OCI-LY1 (cell line): ENCODE data around the gene ACER3.

ENCODE experiments used
- H2AFZ ChIP-seq: fragments of 200-600 bp; sonication (generic), shearing (Covaris generic); 2 replicates; pipeline ENCODE4 v1.6.0; 2014; ENCODE audit warnings: antibody characterized with exemption, mild to moderate bottlenecking, low read length
- H3F3A ChIP-seq: fragments of 200-600 bp; sonication (generic), shearing (Covaris generic); 2 replicates; pipeline ENCODE4 v1.6.0; 2014; ENCODE audit warnings: mild to moderate bottlenecking, antibody characterized with exemption, low read length, moderate library complexity; ENCODE audit not compliant: insufficient read depth
- H3K27ac ChIP-seq: fragments of 200-600 bp; sonication (generic); 2 replicates; pipeline ENCODE4 v1.5.1; 2014; ENCODE audit warnings: low read length, mixed run types, mild to moderate bottlenecking, low read depth; ENCODE audit not compliant: poor library complexity, severe bottlenecking
- H3K27me3 ChIP-seq: fragments of 200-600 bp; sonication (generic); 2 replicates; pipeline ENCODE4 v1.6.0; 2014; ENCODE audit warnings: antibody characterized with exemption, mild to moderate bottlenecking, low read length, moderate library complexity; ENCODE audit not compliant: insufficient read depth
- H3K36me3 ChIP-seq: fragments of 200-600 bp; sonication (generic); 2 replicates; pipeline ENCODE4 v1.6.1; 2014; ENCODE audit warnings: mild to moderate bottlenecking, antibody characterized with exemption, low read length, moderate library complexity, mixed read lengths; ENCODE audit not compliant: insufficient read depth
- H3K4me1 ChIP-seq: fragments of 200-600 bp; sonication (generic); 2 replicates; pipeline ENCODE4 v1.5.1; 2014; ENCODE audit warnings: mild to moderate bottlenecking, low read length, moderate library complexity; ENCODE audit not compliant: insufficient read depth, severe bottlenecking
- H3K4me2 ChIP-seq: fragments of 200-600 bp; sonication (generic), shearing (Covaris generic); 2 replicates; pipeline ENCODE4 v1.6.1; 2014; ENCODE audit warnings: low read length
- H3K4me3 ChIP-seq: fragments of 200-600 bp; sonication (generic); 2 replicates; pipeline ENCODE4 v1.5.1; 2014; ENCODE audit warnings: low read length, low read depth, mild to moderate bottlenecking, mixed read lengths; ENCODE audit not compliant: poor library complexity, severe bottlenecking
- H3K79me2 ChIP-seq: fragments of 200-600 bp; shearing (Covaris generic); 2 replicates; pipeline ENCODE4 v1.6.1; 2016; ENCODE audit warnings: mixed run types, low read length, mixed read lengths; ENCODE audit not compliant: insufficient read depth
- H3K9ac ChIP-seq: fragments of 200-600 bp; sonication (generic), shearing (Covaris generic); 2 replicates; pipeline ENCODE4 v1.6.1; 2014; ENCODE audit warnings: mild to moderate bottlenecking, low read length, mixed read lengths
- H3K9me2 ChIP-seq: fragments of 200-600 bp; sonication (generic), shearing (Covaris generic); 2 replicates; pipeline ENCODE4 v1.6.1; 2014; ENCODE audit warnings: low read depth, mild to moderate bottlenecking, low read length, mixed read lengths
- H3K9me3 ChIP-seq: fragments of 200-600 bp; shearing (Covaris generic); 2 replicates; pipeline ENCODE4 v1.6.1; 2014; ENCODE audit warnings: low read length, mixed read lengths
- H4K20me1 ChIP-seq: fragments of 200-600 bp; sonication (generic), shearing (Covaris generic); 2 replicates; pipeline ENCODE4 v1.6.0; 2016; ENCODE audit warnings: mild to moderate bottlenecking, low read length; ENCODE audit not compliant: insufficient read depth
- CTCF ChIP-seq: fragments of 200-600 bp; sonication (generic), shearing (Covaris generic); IDR thresholded peaks from 2 replicates; pipeline ENCODE4 v1.5.1; 2017; ENCODE audit warnings: mild to moderate bottlenecking, antibody characterized with exemption, low read length, moderate library complexity, mixed read lengths
- EZH2 ChIP-seq: fragments of 200-600 bp; sonication (generic), shearing (Covaris generic); IDR thresholded peaks from 2 replicates; pipeline ENCODE4 v1.8.0; 2017; ENCODE audit warnings: borderline replicate concordance, mixed run types, mild to moderate bottlenecking, antibody characterized with exemption, low read length, moderate library complexity, mixed read lengths

Gene ACER3

GRCh38 chr11:77074626-77075221 is 214.0 kb downstream of the ACER3 start:
- no peak overlapping the region for H3K27ac ChIP-seq
- no peaks in the 10 kb centered on the region for H3K4me1 ChIP-seq
- H3K27me3 ChIP-seq: no peaks in the 10 kb centered on the region; the same call in 1 of the 2 replicates

GRCh38 chr11:77075425-77075905 is 214.7 kb downstream of the ACER3 start:
- TF ChIP-seq CTCF (no peak), EZH2 (no peak)
- no peaks in the 10 kb centered on the region for H3K79me2 ChIP-seq

More at GRCh38 chr11:77074626-77075221, 214.0 kb downstream of the ACER3 start:
- no peaks in the 10 kb centered on the region for H3K79me2 ChIP-seq
- H3F3A ChIP-seq: no peaks in the 10 kb centered on the region
- 0 out of 2 replicates have a peak, but pooled peaks cover 4% of the 10 kb centered on the region for H3K9me3 ChIP-seq
- TF ChIP-seq CTCF (no peak), EZH2 (no peak)
- H3K36me3 ChIP-seq: no peaks in the 10 kb centered on the region; the same call in 1 of the 2 replicates
- H3K4me3 ChIP-seq: no peak overlapping the region
- no peak overlapping the region for H3K9ac ChIP-seq
- H3K4me2 ChIP-seq: no peak overlapping the region
- no peaks in the 10 kb centered on the region for H4K20me1 ChIP-seq
- no peaks in the 10 kb centered on the region for H3K9me2 ChIP-seq
- no peak overlapping the region for H2AFZ ChIP-seq

More at GRCh38 chr11:77075425-77075905, 214.7 kb downstream of the ACER3 start:
- Histone ChIP-seq H3K9ac (no peak overlapping the region), H3K4me3 (no peak overlapping the region), H3K4me2 (no peak overlapping the region), H3K9me2 (no peaks in the 10 kb centered on the region), H3K9me3 (0 out of 2 replicates have a peak, but pooled peaks cover 4% of the 10 kb centered on the region), H3F3A (no peaks in the 10 kb centered on the region), H3K27me3 (no peaks in the 10 kb centered on the region; the same call in 1 of the 2 replicates), H3K27ac (no peak overlapping the region), H3K4me1 (no peaks in the 10 kb centered on the region), H3K36me3 (no peaks in the 10 kb centered on the region; the same call in 1 of the 2 replicates), H4K20me1 (no peaks in the 10 kb centered on the region), H2AFZ (no peak overlapping the region)
